Heart left ventricle (tissue), 16 donors: ENCODE measurements around the gene LBP. TPM values are rescaled to one million over a fixed set of nuclear protein-coding genes. Genes with fewer than 3 reads are reported as not detected.
"Not testable (repeated sequence)": the region's sequence is repeated elsewhere in the genome, so short reads cannot be mapped to it uniquely, and the experiment has no call there.

Source experiments
- ATAC-seq, 4 donors: fragments of 200-7000 bp; cut with Tn5 transposase; one replicate each; pipeline ENCODE4 v1.9.1; 2020 to 2022; ENCODE audit warnings: moderate library complexity in 4 of 4, mild to moderate bottlenecking in 3 of 4, moderate number of reproducible peaks in 1 of 4
- DNase-seq, 5 donors: peaks; one replicate each; pipeline ENCODE4 v3.0.0-alpha.2; 2020
- H3K27ac ChIP-seq, 12 donors: fragments of 200-600 bp; sonication (generic) in 4 of 12; one replicate each; pipeline versions ENCODE4 v1.5.0 to v1.8.0; 2016 to 2022; ENCODE audit warnings: mild to moderate bottlenecking in 2 of 12
- H3K27me3 ChIP-seq, 9 donors: fragments of 200-600 bp; sonication (generic) in 2 of 9; one replicate each; pipeline versions ENCODE4 v1.5.1 to v1.8.0; 2016 to 2022; ENCODE audit warnings: mild to moderate bottlenecking in 3 of 9
- H3K36me3 ChIP-seq, 9 donors: fragments of 200-600 bp; sonication (generic) in 2 of 9; one replicate each; pipeline versions ENCODE4 v1.5.0 to v1.8.0; 2018 to 2022; ENCODE audit warnings: mild to moderate bottlenecking in 2 of 9
- H3K4me1 ChIP-seq, 12 donors: fragments of 200-600 bp; sonication (generic) in 4 of 12; one replicate each; pipeline versions ENCODE4 v1.5.0 to v1.8.0; 2016 to 2022; ENCODE audit warnings: mild to moderate bottlenecking in 3 of 12
- H3K4me3 ChIP-seq, 12 donors: fragments of 200-600 bp; sonication (generic) in 4 of 12; one replicate each; pipeline versions ENCODE4 v1.5.0 to v1.8.0; 2017 to 2022; ENCODE audit warnings: mild to moderate bottlenecking in 9 of 12, moderate library complexity in 4 of 12
- H3K9me3 ChIP-seq, 12 donors: fragments of 200-600 bp; sonication (generic) in 4 of 12; one replicate each; pipeline versions ENCODE4 v1.5.0 to v1.8.0; 2016 to 2022; ENCODE audit warnings: mild to moderate bottlenecking in 1 of 12
- CTCF ChIP-seq, 12 donors: fragments of 200-600 bp; sonication (generic) in 4 of 12; IDR thresholded peaks; one replicate each; pipeline versions ENCODE4 v1.5.0 to v1.8.0; 2018 to 2022; ENCODE audit warnings: antibody characterized with exemption in 12 of 12, mild to moderate bottlenecking in 5 of 12
- POLR2A ChIP-seq, 2 donors: fragments of 450-650 bp; IDR thresholded peaks; one replicate each; pipeline ENCODE4 v1.6.1; 2017; ENCODE audit warnings: antibody characterized with exemption in 2 of 2, mild to moderate bottlenecking in 2 of 2, moderate library complexity in 2 of 2
- WGBS, 4 donors: extraction: QIAGEN DNeasy Blood & Tissue Kit in 2 of 4; methylation state at CpG; one replicate each; pipeline versions ENCODE4 v1.1.5 to v1.1.7; 2013 to 2018; 5-methylcytosine and 5-hydroxymethylcytosine counted together
- intact Hi-C, 10 donors: fragments of 100-400 bp; cut with DNase I; formaldehyde crosslinking; loops; one replicate each; pipeline versions ENCODE4 v1.11.1 to v1.14.2; 2022
- polyA plus RNA-seq, 2 donors: library from polyadenylated mRNA; stranded (reverse); fragments of 200-250 nt; gene quantifications; one replicate each; pipeline ENCODE4 v1.2.3, GENCODE V29; 2013
- total RNA-seq, 9 donors: library from RNA; depleted of rRNA in 2 of 9; stranded (reverse); fragments of >200 nt in 2 of 9; fragmentation: NEBNext Ultra II Directional in 3 of 9; extraction: Animal tissue kit (Norgen Biotek cat#: 25700) in 3 of 9; gene quantifications; one replicate each; pipeline versions ENCODE4 v1.1.0 to v1.2.4, GENCODE V29; 2016 to 2023
- donor health status: ischemic (EF 13 %, LVEDD 7.1; RV severe dilation, severe dysfunction).
- donor health status: healthy with polysubstance abuse.
- donor health status: DM: no; HTN: yes; CAD: no.
- donor health status: DM: no; HTN: no; CAD: no.
- donor health status: ischemic (EF 25% LVEDD 6.9; RV normal size, moderate dysfunction).
- donor health status: ischemic (EF 25% LVEDD 5.7; RV mildly dilated, moderate dysfunction).
- donor health status: healthy.
- donor health status: DM: yes; HTN: yes; CAD: no.
- donor health status: ischemic (EF 35%, LVEDD 5.7; RV mildly dilated, moderate dysfunction).
- donor health status: nonischemic (EF 11% LVEDD 7.7; RV severe dilation, severe dysfunction).
- donor health status: DM: yes; HTN: yes; CAD: no.
- donor health status: PGD.
- donor health status: ischemic (EF 29% LVEDD 5.4; RV normal size, mild dysfunction).
- donor health status: nonischemic (EF 23%, LVEDD 6.1; RV moderate dilation, normal function).

Gene LBP
- total and polyA plus RNA-seq, 11 donors, result 0.15 to 1.2 (median 0.39) TPM; not detected in 5

GRCh38 chr20:38372806-38373205, 26.5 kb downstream of the LBP start:
- H3K4me3 ChIP-seq, result no peak overlapping the region
- no peak for DNase-seq
- H3K27me3 ChIP-seq, result no peaks in the 10 kb centered on the region
- no peaks in the 10 kb centered on the region for H3K9me3 ChIP-seq
- H3K36me3 ChIP-seq, result no peaks in the 10 kb centered on the region
- intact Hi-C loops, result no loop called here
- WGBS, 4 donors, result 49 to 65% (median 58%) methylated on average over 5 of the region's 5 CpGs
- ATAC-seq, result peak in 2 of 4 donors; percentile 23 to 38
- peak overlapping the region in 2 of 12 donors; percentile 4 to 11 for H3K27ac ChIP-seq
- H3K4me1 ChIP-seq, result peaks cover 0 to 13% (median 0%) of the 10 kb centered on the region in 12 donors
- TF ChIP-seq POLR2A (IDR thresholded peaks at IDR 0.05) (no peak), CTCF (IDR thresholded peaks at IDR 0.05) (no peak)

- no peaks in the 10 kb centered on the region for H3K27me3 ChIP-seq
- ATAC-seq (peak in 3 of 4 donors; percentile 58 to 86 (median 82)), DNase-seq (no peak)
- H3K4me3 ChIP-seq, result no peak overlapping the region
- WGBS, 4 donors, result 27 to 33% (median 31%) methylated on average over 7 of the region's 7 CpGs
- H3K9me3 ChIP-seq, result no peaks in the 10 kb centered on the region
- intact Hi-C loops, result no loop called here
- H3K4me1 ChIP-seq, result peaks cover 0 to 13% (median 0%) of the 10 kb centered on the region in 12 donors
- H3K36me3 ChIP-seq, result no peaks in the 10 kb centered on the region
- TF ChIP-seq POLR2A (IDR thresholded peaks at IDR 0.05) (no peak), CTCF (IDR thresholded peaks at IDR 0.05) (no peak)
- peak overlapping the region in 3 of 12 donors; percentile 3 to 11 (median 4) for H3K27ac ChIP-seq
These were observed 27.1 kb downstream of the LBP start for GRCh38 chr20:38373231-38373867.

- WGBS, 4 donors, result 76 to 89% (median 82%) methylated on average over 4 to 5 of the region's 5 CpGs
- Histone ChIP-seq H3K27ac (peak overlapping the region in 1 of 12 donors; percentile 3), H3K4me3 (no peak overlapping the region), H3K9me3 (no peaks in the 10 kb centered on the region), H3K4me1 (peaks cover 0 to 13% (median 0%) of the 10 kb centered on the region in 12 donors), H3K36me3 (no peaks in the 10 kb centered on the region), H3K27me3 (no peaks in the 10 kb centered on the region)
- TF ChIP-seq CTCF (IDR thresholded peaks at IDR 0.05) (no peak), POLR2A (IDR thresholded peaks at IDR 0.05) (no peak)
- ATAC-seq, result no peak
- intact Hi-C loops, result no loop called here
- no peak for DNase-seq
These were observed 27.6 kb downstream of the LBP start for GRCh38 chr20:38373898-38374297.

GRCh38 chr20:38377039-38377685, 30.9 kb downstream of the LBP start:
- Histone ChIP-seq H3K4me1 (peaks cover 0 to 13% (median 0%) of the 10 kb centered on the region in 12 donors), H3K27me3 (no peaks in the 10 kb centered on the region), H3K9me3 (no peaks in the 10 kb centered on the region), H3K27ac (no peak overlapping the region), H3K36me3 (no peaks in the 10 kb centered on the region), H3K4me3 (no peak overlapping the region)
- intact Hi-C loops, result no loop called here
- TF ChIP-seq POLR2A (IDR thresholded peaks at IDR 0.05) (no peak), CTCF (IDR thresholded peaks at IDR 0.05) (no peak)
- ATAC-seq (no peak), DNase-seq (no peak)
- WGBS, 4 donors, result 79 to 85% (median 83%) methylated on average over 11 of the region's 11 CpGs

- DNase-seq, intact Hi-C loops, H3K27me3 ChIP-seq, H3K4me1 ChIP-seq, ATAC-seq, H3K9me3 ChIP-seq, H3K4me3 ChIP-seq, H3K27ac ChIP-seq, H3K36me3 ChIP-seq: not testable (repeated sequence)
- 86 to 95% (median 88%) methylated on average over 4 to 5 of the region's 5 CpGs; no CpG with 5 or more reads in 1 of the 4 donors for WGBS, 4 donors
These were observed 31.6 kb downstream of the LBP start for GRCh38 chr20:38377838-38378237.
